HEK293 (cell line): Measurements from ENCODE around the gene HSPG2.

Source experiments
- GFI1B ChIP-seq: fragments of 450-650 bp; formaldehyde crosslinking; IDR thresholded peaks from 2 replicates; pipeline ENCODE4 v1.5.1; 2016; ENCODE audit warnings: missing biosample characterization, missing genetic modification characterization
- GLIS2 ChIP-seq: fragments of 450-650 bp; formaldehyde crosslinking; IDR thresholded peaks from 2 replicates; pipeline ENCODE4 v1.5.1; 2016; ENCODE audit warnings: missing biosample characterization, missing genetic modification characterization
- KLF9 ChIP-seq: fragments of 450-650 bp; formaldehyde crosslinking; IDR thresholded peaks from 2 replicates; pipeline ENCODE4 v1.5.1; 2016; ENCODE audit warnings: missing biosample characterization, missing genetic modification characterization, low read depth
- OSR2 ChIP-seq: fragments of 450-650 bp; formaldehyde crosslinking; IDR thresholded peaks from 2 replicates; pipeline ENCODE4 v1.5.1; 2016; ENCODE audit warnings: missing biosample characterization, missing genetic modification characterization
- SCRT2 ChIP-seq: fragments of 450-650 bp; formaldehyde crosslinking; IDR thresholded peaks from 2 replicates; pipeline ENCODE4 v1.5.1; 2016; ENCODE audit warnings: missing biosample characterization, missing genetic modification characterization
- TRIM28 ChIP-seq: IDR thresholded peaks from 2 replicates; pipeline ENCODE4 v1.6.1; 2011; ENCODE audit warnings: low read length, control low read depth, borderline replicate concordance
- ZBTB20 ChIP-seq: fragments of 450-650 bp; formaldehyde crosslinking; IDR thresholded peaks from 2 replicates; pipeline ENCODE4 v1.5.1; 2016; ENCODE audit warnings: missing biosample characterization, missing genetic modification characterization
- ZBTB8A ChIP-seq: fragments of 450-650 bp; formaldehyde crosslinking; IDR thresholded peaks from 2 replicates; pipeline ENCODE4 v1.5.1; 2016; ENCODE audit warnings: missing biosample characterization, missing genetic modification characterization
- ZFP37 ChIP-seq: fragments of 450-650 bp; formaldehyde crosslinking; IDR thresholded peaks from 2 replicates; pipeline ENCODE4 v1.5.1; 2016; ENCODE audit warnings: missing biosample characterization, missing genetic modification characterization
- ZNF16 ChIP-seq: fragments of 450-650 bp; formaldehyde crosslinking; IDR thresholded peaks from 2 replicates; pipeline ENCODE4 v1.5.1; 2016; ENCODE audit warnings: low read depth, missing biosample characterization, missing genetic modification characterization
- ZNF202 ChIP-seq: fragments of 450-650 bp; formaldehyde crosslinking; IDR thresholded peaks from 2 replicates; pipeline ENCODE4 v1.5.1; 2016; ENCODE audit warnings: missing biosample characterization, missing genetic modification characterization, borderline replicate concordance
- ZNF23 ChIP-seq: fragments of 450-650 bp; formaldehyde crosslinking; IDR thresholded peaks from 2 replicates; pipeline ENCODE4 v1.5.1; 2016; ENCODE audit warnings: missing biosample characterization, missing genetic modification characterization, borderline replicate concordance
- ZNF239 ChIP-seq: fragments of 450-650 bp; formaldehyde crosslinking; IDR thresholded peaks from 2 replicates; pipeline ENCODE4 v1.5.1; 2016; ENCODE audit warnings: missing biosample characterization, missing genetic modification characterization
- ZNF292 ChIP-seq: fragments of 450-650 bp; formaldehyde crosslinking; IDR thresholded peaks from 2 replicates; pipeline ENCODE4 v1.5.1; 2016; ENCODE audit warnings: low read depth, missing biosample characterization, missing genetic modification characterization, borderline replicate concordance
- ZNF341 ChIP-seq: fragments of 450-650 bp; formaldehyde crosslinking; IDR thresholded peaks from 2 replicates; pipeline ENCODE4; 2016; ENCODE audit warnings: low read depth, missing biosample characterization, missing genetic modification characterization
- ZNF510 ChIP-seq: fragments of 450-650 bp; formaldehyde crosslinking; IDR thresholded peaks from 2 replicates; pipeline ENCODE4 v1.5.1; 2018; ENCODE audit warnings: mild to moderate bottlenecking, missing genetic modification characterization, missing biosample characterization; ENCODE audit not compliant: insufficient replicate concordance
- ZNF529 ChIP-seq: fragments of 450-650 bp; formaldehyde crosslinking; IDR thresholded peaks from 2 replicates; pipeline ENCODE4 v1.5.1; 2017; ENCODE audit warnings: missing genetic modification characterization, missing biosample characterization; ENCODE audit not compliant: insufficient replicate concordance
- ZNF555 ChIP-seq: fragments of 450-650 bp; formaldehyde crosslinking; conservative IDR thresholded peaks from 2 replicates; pipeline ENCODE4 v1.5.1; 2017; ENCODE audit warnings: missing biosample characterization, mild to moderate bottlenecking, missing genetic modification characterization, inconsistent platforms
- ZNF571 ChIP-seq: fragments of 450-650 bp; formaldehyde crosslinking; IDR thresholded peaks from 2 replicates; pipeline ENCODE4 v1.5.0; 2017; ENCODE audit warnings: missing biosample characterization, missing genetic modification characterization
- ZNF610 ChIP-seq: fragments of 450-650 bp; formaldehyde crosslinking; IDR thresholded peaks from 2 replicates; pipeline ENCODE4 v1.5.1; 2016; ENCODE audit warnings: missing biosample characterization, missing genetic modification characterization, borderline replicate concordance
- TF ChIP-seq, protein P1 (sequence below): fragments of 450-650 bp; formaldehyde crosslinking; conservative IDR thresholded peaks from 2 replicates; pipeline ENCODE4 v1.5.1; 2016; ENCODE audit warnings: low read depth, missing biosample characterization, missing genetic modification characterization
- TF ChIP-seq, protein P2 (sequence below): fragments of 450-650 bp; formaldehyde crosslinking; conservative IDR thresholded peaks from 2 replicates; pipeline ENCODE4 v1.5.1; 2016; ENCODE audit warnings: low read depth, missing biosample characterization, missing genetic modification characterization
- TF ChIP-seq, protein P3 (sequence below): fragments of 450-650 bp; formaldehyde crosslinking; IDR thresholded peaks from 2 replicates; pipeline ENCODE4 v1.5.1; 2016; ENCODE audit warnings: missing biosample characterization, missing genetic modification characterization, borderline replicate concordance
- TF ChIP-seq, protein P4 (sequence below): fragments of 450-650 bp; formaldehyde crosslinking; IDR thresholded peaks from 2 replicates; pipeline ENCODE4 v1.5.1; 2016; ENCODE audit warnings: missing biosample characterization, missing genetic modification characterization
- TF ChIP-seq, protein P5 (sequence below): fragments of 450-650 bp; IDR thresholded peaks from 2 replicates; pipeline ENCODE4 v1.5.1; 2018; ENCODE audit warnings: missing biosample characterization, mild to moderate bottlenecking, missing genetic modification characterization

Gene HSPG2

DNA sequence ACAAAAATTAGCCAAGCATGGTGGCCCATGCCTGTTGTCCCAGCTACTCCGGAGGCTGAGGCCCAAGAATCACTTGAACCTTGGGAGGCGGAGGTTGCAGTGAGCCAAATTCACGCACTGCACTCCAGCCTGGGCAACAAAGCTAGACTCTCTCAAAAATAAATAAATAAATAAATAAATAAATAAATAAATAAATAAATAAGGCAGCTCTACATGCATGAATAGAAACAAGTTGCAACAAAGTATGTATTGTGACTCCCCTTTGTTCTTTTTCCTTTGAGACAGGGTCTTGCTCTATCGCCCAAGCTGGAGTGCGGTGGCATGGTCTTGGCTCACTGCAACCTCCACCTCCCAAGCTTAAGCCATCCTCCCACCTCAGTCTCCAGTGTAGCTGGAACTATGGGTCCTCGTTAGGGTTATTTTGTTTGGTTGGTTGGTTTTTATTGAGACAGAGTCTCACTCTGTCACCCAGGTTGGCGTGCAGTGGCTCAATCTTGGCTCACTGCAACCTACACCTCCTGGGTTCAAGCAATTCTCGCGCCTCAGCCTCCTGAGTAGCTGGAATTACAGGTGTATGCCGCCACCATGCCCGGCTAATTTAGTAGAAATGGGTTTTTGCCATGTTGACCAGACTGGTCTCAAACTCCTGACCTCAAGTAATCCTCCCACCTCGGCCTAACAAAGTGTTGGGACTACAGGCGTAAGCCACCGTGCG is 162.1 kb downstream of the HSPG2 start (continued):
- TF ChIP-seq, protein P1, sequence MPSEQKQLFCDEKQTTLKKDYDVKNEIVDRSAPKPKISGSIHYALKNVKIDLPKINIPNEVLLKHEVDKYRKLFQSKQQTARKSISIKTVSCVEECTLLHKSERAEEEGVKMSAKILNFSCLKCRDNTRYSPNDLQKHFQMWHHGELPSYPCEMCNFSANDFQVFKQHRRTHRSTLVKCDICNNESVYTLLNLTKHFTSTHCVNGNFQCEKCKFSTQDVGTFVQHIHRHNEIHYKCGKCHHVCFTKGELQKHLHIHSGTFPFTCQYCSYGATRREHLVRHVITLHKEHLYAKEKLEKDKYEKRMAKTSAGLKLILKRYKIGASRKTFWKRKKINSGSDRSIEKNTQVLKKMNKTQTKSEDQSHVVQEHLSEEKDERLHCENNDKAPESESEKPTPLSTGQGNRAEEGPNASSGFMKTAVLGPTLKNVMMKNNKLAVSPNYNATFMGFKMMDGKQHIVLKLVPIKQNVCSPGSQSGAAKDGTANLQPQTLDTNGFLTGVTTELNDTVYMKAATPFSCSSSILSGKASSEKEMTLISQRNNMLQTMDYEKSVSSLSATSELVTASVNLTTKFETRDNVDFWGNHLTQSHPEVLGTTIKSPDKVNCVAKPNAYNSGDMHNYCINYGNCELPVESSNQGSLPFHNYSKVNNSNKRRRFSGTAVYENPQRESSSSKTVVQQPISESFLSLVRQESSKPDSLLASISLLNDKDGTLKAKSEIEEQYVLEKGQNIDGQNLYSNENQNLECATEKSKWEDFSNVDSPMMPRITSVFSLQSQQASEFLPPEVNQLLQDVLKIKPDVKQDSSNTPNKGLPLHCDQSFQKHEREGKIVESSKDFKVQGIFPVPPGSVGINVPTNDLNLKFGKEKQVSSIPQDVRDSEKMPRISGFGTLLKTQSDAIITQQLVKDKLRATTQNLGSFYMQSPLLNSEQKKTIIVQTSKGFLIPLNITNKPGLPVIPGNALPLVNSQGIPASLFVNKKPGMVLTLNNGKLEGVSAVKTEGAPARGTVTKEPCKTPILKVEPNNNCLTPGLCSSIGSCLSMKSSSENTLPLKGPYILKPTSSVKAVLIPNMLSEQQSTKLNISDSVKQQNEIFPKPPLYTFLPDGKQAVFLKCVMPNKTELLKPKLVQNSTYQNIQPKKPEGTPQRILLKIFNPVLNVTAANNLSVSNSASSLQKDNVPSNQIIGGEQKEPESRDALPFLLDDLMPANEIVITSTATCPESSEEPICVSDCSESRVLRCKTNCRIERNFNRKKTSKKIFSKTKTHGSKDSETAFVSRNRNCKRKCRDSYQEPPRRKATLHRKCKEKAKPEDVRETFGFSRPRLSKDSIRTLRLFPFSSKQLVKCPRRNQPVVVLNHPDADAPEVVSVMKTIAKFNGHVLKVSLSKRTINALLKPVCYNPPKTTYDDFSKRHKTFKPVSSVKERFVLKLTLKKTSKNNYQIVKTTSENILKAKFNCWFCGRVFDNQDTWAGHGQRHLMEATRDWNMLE (tag by site-specific recombination), result peak; percentile 90
- TF ChIP-seq ZNF571 (tag by site-specific recombination) (no peak), TRIM28 (no peak), ZNF610 (tag by site-specific recombination) (no peak), ZNF23 (tag by site-specific recombination) (no peak), ZNF529 (tag by site-specific recombination) (no peak), GLIS2 (0 out of 2 replicates have a peak, but pooled peaks have one; percentile 11), ZNF239 (no peak), ZNF341 (tag by site-specific recombination) (0 out of 2 replicates have a peak, but pooled peaks have one; percentile 12), ZNF510 (tag by site-specific recombination) (peak; percentile 43), ZNF555 (tag by site-specific recombination) (peak; percentile 65), ZBTB8A (tag by site-specific recombination) (peak; percentile 67), ZNF202 (no peak), SCRT2 (tag by site-specific recombination) (no peak), OSR2 (tag by site-specific recombination) (no peak), GFI1B (tag by site-specific recombination) (no peak), ZFP37 (tag by site-specific recombination) (0 out of 2 replicates have a peak, but pooled peaks have one; percentile 51), ZNF292 (tag by site-specific recombination) (0 out of 2 replicates have a peak, but pooled peaks have one; percentile 41), KLF9 (tag by site-specific recombination) (no peak), ZBTB20 (tag by site-specific recombination) (no peak), ZNF16 (tag by site-specific recombination) (no peak)
- TF ChIP-seq, protein P2, sequence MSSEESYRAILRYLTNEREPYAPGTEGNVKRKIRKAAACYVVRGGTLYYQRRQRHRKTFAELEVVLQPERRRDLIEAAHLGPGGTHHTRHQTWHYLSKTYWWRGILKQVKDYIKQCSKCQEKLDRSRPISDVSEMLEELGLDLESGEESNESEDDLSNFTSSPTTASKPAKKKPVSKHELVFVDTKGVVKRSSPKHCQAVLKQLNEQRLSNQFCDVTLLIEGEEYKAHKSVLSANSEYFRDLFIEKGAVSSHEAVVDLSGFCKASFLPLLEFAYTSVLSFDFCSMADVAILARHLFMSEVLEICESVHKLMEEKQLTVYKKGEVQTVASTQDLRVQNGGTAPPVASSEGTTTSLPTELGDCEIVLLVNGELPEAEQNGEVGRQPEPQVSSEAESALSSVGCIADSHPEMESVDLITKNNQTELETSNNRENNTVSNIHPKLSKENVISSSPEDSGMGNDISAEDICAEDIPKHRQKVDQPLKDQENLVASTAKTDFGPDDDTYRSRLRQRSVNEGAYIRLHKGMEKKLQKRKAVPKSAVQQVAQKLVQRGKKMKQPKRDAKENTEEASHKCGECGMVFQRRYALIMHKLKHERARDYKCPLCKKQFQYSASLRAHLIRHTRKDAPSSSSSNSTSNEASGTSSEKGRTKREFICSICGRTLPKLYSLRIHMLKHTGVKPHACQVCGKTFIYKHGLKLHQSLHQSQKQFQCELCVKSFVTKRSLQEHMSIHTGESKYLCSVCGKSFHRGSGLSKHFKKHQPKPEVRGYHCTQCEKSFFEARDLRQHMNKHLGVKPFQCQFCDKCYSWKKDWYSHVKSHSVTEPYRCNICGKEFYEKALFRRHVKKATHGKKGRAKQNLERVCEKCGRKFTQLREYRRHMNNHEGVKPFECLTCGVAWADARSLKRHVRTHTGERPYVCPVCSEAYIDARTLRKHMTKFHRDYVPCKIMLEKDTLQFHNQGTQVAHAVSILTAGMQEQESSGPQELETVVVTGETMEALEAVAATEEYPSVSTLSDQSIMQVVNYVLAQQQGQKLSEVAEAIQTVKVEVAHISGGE (tag by site-specific recombination), result peak; percentile 72
- TF ChIP-seq, protein P3, sequence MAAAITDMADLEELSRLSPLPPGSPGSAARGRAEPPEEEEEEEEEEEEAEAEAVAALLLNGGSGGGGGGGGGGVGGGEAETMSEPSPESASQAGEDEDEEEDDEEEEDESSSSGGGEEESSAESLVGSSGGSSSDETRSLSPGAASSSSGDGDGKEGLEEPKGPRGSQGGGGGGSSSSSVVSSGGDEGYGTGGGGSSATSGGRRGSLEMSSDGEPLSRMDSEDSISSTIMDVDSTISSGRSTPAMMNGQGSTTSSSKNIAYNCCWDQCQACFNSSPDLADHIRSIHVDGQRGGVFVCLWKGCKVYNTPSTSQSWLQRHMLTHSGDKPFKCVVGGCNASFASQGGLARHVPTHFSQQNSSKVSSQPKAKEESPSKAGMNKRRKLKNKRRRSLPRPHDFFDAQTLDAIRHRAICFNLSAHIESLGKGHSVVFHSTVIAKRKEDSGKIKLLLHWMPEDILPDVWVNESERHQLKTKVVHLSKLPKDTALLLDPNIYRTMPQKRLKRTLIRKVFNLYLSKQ (tag by site-specific recombination), result no peak
- TF ChIP-seq, protein P4, sequence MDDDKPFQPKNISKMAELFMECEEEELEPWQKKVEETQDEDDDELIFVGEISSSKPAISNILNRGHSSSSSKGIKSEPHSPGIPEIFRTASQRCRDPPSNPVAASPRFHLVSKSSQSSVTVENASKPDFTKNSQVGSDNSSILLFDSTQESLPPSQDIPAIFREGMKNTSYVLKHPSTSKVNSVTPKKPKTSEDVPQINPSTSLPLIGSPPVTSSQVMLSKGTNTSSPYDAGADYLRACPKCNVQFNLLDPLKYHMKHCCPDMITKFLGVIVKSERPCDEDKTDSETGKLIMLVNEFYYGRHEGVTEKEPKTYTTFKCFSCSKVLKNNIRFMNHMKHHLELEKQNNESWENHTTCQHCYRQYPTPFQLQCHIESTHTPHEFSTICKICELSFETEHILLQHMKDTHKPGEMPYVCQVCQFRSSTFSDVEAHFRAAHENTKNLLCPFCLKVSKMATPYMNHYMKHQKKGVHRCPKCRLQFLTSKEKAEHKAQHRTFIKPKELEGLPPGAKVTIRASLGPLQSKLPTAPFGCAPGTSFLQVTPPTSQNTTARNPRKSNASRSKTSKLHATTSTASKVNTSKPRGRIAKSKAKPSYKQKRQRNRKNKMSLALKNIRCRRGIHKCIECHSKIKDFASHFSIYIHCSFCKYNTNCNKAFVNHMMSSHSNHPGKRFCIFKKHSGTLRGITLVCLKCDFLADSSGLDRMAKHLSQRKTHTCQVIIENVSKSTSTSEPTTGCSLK (tag by site-specific recombination), result no peak
- TF ChIP-seq, protein P5, sequence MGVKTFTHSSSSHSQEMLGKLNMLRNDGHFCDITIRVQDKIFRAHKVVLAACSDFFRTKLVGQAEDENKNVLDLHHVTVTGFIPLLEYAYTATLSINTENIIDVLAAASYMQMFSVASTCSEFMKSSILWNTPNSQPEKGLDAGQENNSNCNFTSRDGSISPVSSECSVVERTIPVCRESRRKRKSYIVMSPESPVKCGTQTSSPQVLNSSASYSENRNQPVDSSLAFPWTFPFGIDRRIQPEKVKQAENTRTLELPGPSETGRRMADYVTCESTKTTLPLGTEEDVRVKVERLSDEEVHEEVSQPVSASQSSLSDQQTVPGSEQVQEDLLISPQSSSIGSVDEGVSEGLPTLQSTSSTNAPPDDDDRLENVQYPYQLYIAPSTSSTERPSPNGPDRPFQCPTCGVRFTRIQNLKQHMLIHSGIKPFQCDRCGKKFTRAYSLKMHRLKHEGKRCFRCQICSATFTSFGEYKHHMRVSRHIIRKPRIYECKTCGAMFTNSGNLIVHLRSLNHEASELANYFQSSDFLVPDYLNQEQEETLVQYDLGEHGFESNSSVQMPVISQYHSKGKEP (tag by site-specific recombination), result no peak
